Measurements from ENCODE around the gene ADGRG6. TPM values are rescaled to one million over a fixed set of nuclear protein-coding genes. Genes with fewer than 3 reads are reported as not detected.

The ADGRG6 gene
- total RNA-seq, 1 donor from 2014 or later, result 43.5 TPM

DNA sequence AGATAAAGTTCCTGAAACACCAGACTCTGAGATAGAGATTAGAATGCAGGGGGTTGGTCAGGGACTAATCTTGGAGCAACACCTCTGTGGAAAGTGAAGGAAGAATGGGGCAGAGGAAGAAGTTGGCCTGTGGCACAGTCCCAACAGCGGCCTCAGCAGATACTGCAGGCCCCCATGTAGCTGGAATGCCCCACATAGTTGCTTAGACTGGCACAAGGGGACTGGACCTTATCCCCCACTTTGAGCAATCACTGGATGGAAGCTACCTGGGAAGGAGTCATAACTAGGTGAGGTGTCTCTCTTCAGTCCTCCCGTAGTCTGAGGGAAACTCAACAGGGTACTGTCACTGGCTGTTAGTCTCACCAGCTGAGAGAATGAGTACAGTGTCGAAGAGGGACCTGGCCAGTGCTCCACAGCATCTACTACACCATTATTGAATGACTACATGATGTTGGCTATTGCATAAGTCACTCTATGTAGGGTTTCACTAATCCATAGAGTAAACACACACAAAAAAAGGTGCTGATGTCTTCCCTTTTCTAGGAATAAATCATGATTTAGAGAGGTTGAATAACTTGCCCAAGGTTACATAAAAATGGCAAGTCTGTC, 47.5 kb downstream of the ADGRG6 start:
- no peak for DNase-seq

GRCh38 chr6:142350309-142350708, 48.5 kb downstream of the ADGRG6 start:
- no peak for DNase-seq

DNA sequence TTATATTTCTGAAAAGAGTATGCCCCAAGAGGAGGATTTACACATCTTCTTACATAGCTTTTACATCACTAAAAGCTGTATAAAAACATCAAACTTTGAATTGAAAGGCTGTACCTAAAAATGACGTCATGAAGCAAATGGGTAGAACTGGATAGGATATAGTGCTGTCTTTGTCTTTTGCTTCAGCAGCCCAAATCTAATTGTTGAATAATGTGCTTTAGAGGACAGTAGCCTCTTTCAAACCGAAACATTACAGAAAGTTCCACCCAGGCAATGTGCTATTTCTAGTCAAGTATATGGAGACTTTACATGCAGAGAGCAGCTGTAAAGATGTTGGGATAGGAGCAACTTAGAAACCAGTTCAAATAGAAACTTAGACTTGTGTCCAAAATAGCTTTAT, 51.9 kb downstream of the ADGRG6 start:
- peak; percentile 20 for DNase-seq

DNA sequence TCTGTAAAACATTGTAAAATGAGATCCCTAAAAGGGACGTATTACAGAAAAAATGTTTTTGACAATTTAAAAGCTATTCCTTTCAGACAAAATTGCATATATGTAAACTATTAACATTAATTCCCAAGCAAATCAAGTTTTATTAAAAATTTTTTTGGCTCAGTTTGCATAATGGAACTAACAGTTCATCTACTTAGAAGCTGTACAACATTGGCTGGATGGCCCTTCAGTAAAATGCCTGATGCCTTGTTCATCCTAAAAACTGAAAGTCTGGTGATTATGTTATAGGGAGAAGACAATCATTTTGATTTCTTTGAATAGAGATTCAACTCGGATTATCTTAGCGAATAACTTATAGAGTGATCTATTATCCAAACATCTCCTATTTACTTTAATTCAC, 52.8 kb downstream of the ADGRG6 start:
- DNase-seq, result no peak

GRCh38 chr6:142355520-142356174, 53.8 kb downstream of the ADGRG6 start:
- DNase-seq, result no peak

- DNase-seq, result no peak
Measured at GRCh38 chr6:142356201-142356883, 54.5 kb downstream of the ADGRG6 start.

GRCh38 chr6:142356884-142357225, 55.0 kb downstream of the ADGRG6 start:
- peak; percentile 21 for DNase-seq

GRCh38 chr6:142357879-142358278, 56.1 kb downstream of the ADGRG6 start:
- DNase-seq, result no peak

- no peak for DNase-seq
Measured at GRCh38 chr6:142359271-142359960, 57.6 kb downstream of the ADGRG6 start.

DNA sequence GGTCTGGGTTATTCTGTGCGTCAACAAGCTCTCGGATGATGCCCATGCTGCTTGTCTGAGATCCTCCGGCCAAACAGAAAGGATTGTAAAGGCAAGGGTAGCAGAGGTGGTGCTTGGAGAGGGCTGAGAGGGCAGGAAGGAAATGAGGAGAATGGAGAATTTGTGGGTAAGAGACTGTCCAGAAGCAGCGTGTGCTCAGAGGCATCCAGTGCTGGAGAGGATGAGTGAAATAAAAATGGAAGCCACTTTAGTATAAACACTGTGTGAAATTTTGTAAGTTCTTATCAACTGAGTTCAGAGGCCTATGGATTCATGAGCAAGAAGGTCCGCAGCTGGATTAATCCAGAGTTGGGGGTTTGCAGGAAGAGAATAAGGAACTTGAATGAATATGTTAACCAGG, 59.5 kb downstream of the ADGRG6 start:
- no peak for DNase-seq

GRCh38 chr6:142361779-142362750, 60.3 kb downstream of the ADGRG6 start:
- no peak for DNase-seq

DNA sequence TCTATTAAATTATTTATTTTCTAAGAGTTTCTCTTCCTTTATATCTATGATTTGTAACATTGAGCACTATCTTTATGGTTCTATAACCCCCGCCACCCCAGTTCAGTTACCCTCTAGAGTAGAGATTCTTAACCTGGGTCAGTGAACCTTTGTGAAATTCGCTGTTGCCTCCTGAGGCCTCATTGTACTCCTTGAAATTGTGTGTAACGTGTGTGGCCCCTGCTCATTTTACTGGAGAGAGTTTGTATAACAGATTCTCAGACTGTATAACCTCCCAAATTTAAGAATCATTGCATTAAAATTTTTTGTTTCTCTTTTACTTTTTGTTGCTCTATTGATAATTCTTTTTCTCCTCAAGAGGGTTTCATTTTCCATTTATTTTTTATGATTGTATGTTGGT, 65.3 kb downstream of the ADGRG6 start:
- DNase-seq, result no peak

- peak; percentile 71 for DNase-seq
Measured at GRCh38 chr6:142367501-142368018, 65.8 kb downstream of the ADGRG6 start.

GRCh38 chr6:142369266-142369665, 67.5 kb downstream of the ADGRG6 start:
- no peak for DNase-seq

GRCh38 chr6:142372348-142372747, 70.5 kb downstream of the ADGRG6 start:
- no peak for DNase-seq

GRCh38 chr6:142373268-142374090, 71.7 kb downstream of the ADGRG6 start:
- no peak for DNase-seq

DNA sequence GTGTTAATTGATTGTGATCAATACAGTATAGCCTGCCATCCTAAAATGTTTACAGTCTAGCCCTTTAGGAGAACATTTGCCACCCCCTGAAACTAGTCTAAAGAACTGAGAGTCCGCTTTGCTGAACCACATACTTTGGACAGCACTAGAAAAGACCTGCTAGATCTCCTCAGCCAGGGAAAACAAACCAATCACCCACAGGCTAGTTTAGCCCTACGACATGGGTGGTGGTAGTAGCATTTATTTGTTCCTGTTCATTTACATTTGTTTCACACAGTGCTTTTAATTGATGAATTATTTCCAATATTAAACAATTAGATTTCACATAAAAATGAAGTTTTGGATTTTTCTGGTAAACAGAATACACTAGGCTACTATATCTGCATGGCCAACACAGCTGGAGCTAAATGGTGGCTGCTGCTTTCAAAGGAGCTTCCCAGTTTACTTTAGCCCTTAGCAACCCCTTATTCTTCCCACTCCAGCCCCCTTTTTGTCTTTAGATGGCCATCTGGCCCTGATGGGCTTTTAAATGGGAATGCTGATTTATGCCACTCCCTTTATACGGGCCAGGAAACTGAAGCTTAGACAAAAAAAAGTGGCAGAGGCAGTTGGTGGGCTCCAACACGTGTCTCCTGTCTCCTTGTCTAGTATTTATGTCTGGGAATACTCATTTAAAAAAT, 72.4 kb downstream of the ADGRG6 start:
- no peak for DNase-seq

DNA sequence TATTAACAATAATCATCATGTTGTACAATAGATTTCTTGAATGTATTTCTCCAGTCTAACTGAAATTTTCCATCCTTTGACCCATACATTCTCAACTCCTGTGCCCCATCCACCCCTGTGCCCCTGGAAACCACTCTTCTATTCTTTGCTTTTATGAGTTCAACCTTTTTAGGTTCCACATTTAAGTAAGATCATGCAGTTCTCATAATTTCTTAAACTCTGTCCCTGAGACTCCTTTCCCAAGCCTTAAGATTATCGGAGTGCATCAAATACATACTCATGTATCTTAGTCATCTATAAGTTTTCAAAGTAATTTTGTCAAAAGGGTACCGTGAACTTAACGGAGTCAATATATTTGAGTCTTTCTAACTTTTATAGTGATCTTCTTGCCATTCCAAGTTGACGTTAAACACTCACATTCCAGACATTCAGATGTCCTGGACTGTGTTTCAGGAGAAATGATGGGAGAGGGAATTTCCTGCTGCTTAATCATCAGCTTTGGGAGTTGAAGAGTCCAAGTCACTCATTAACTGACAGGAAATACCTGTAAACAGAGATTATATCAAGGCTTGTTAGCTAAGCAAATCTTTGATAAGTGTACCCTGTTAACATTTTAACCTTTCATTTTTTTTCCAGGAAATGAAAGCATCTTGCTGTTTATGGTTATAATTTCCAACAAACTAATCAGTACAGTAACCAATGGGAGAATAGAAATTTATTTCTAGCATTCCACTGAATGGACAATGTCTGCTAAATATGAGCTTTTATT, 73.3 kb downstream of the ADGRG6 start:
- DNase-seq, result peak; percentile 20

GRCh38 chr6:142376115-142376514, 74.3 kb downstream of the ADGRG6 start:
- DNase-seq, result no peak

All from skin of body (tissue), 2 donors.